HEK293T (cell line): Measurements from ENCODE around the gene FAM124A.

Experiments used
- CTCF ChIA-PET: fragments of 350-600 bp; formaldehyde crosslinking; extraction: SDS; loops from one replicate; lab custom pipeline; 2021; ENCODE audit warnings: antibody characterized with exemption, inconsistent platforms; lab: Yijun Ruan, JAX
- POLR2A ChIA-PET: fragments of 350-600 bp; formaldehyde crosslinking; extraction: SDS; loops from one replicate; lab custom pipeline; 2020; ENCODE audit warnings: antibody characterized with exemption, inconsistent platforms; lab: Yijun Ruan, JAX
- DNase-seq: peaks from one replicate; pipeline ENCODE4 v3.0.0; 2012; ENCODE audit warnings: mixed read lengths; ENCODE audit errors: extremely low spot score
- ARNT ChIP-seq: fragments of 450-650 bp; IDR thresholded peaks from 2 replicates; pipeline ENCODE4 v1.6.1; 2017; ENCODE audit warnings: mild to moderate bottlenecking
- BHLHE40 ChIP-seq: fragments of 450-650 bp; IDR thresholded peaks from 2 replicates; pipeline ENCODE4 v1.6.1; 2016; ENCODE audit warnings: mild to moderate bottlenecking, moderate library complexity, borderline replicate concordance
- CTBP1 ChIP-seq: fragments of 450-650 bp; IDR thresholded peaks from 2 replicates; pipeline ENCODE4 v1.6.1; 2016; ENCODE audit warnings: borderline replicate concordance
- ELF4 ChIP-seq: fragments of 450-650 bp; IDR thresholded peaks from 2 replicates; pipeline ENCODE4 v1.6.1; 2017; ENCODE audit warnings: antibody characterized with exemption
- FOXA1 ChIP-seq: fragments of 450-650 bp; IDR thresholded peaks from 2 replicates; pipeline ENCODE4 v1.6.1; 2016; ENCODE audit warnings: mild to moderate bottlenecking
- FOXK2 ChIP-seq: fragments of 450-650 bp; IDR thresholded peaks from 2 replicates; pipeline ENCODE4 v1.6.1; 2016; ENCODE audit warnings: mild to moderate bottlenecking
- FOXM1 ChIP-seq: fragments of 450-650 bp; IDR thresholded peaks from 2 replicates; pipeline ENCODE4 v1.6.1; 2017; ENCODE audit warnings: mild to moderate bottlenecking, borderline replicate concordance
- HDGF ChIP-seq: fragments of 450-650 bp; IDR thresholded peaks from 2 replicates; pipeline ENCODE4 v1.6.1; 2017; ENCODE audit warnings: antibody characterized with exemption, borderline replicate concordance
- L3MBTL2 ChIP-seq: fragments of 450-650 bp; conservative IDR thresholded peaks from 2 replicates; pipeline ENCODE4 v1.6.1; 2016; ENCODE audit warnings: mild to moderate bottlenecking
- LEF1 ChIP-seq: fragments of 450-650 bp; IDR thresholded peaks from 2 replicates; pipeline ENCODE4 v1.6.1; 2017; ENCODE audit warnings: mild to moderate bottlenecking, borderline replicate concordance
- NFRKB ChIP-seq: fragments of 450-650 bp; IDR thresholded peaks from 2 replicates; pipeline ENCODE4 v1.6.1; 2016; ENCODE audit warnings: mild to moderate bottlenecking, moderate library complexity
- SP1 ChIP-seq: fragments of 450-650 bp; IDR thresholded peaks from 2 replicates; pipeline ENCODE4 v1.6.1; 2017
- SUZ12 ChIP-seq: fragments of 450-650 bp; IDR thresholded peaks from 2 replicates; pipeline ENCODE4 v1.6.1; 2016; ENCODE audit warnings: mild to moderate bottlenecking
- TARDBP ChIP-seq: fragments of 450-650 bp; IDR thresholded peaks from 2 replicates; pipeline ENCODE4 v1.6.1; 2016
- ZNF384 ChIP-seq: fragments of 450-650 bp; IDR thresholded peaks from 2 replicates; pipeline ENCODE4 v1.6.1; 2016
- TF ChIP-seq, protein P1 (sequence below): fragments of 450-650 bp; IDR thresholded peaks from 2 replicates; pipeline ENCODE4 v1.6.1; 2016

The FAM124A gene

DNA sequence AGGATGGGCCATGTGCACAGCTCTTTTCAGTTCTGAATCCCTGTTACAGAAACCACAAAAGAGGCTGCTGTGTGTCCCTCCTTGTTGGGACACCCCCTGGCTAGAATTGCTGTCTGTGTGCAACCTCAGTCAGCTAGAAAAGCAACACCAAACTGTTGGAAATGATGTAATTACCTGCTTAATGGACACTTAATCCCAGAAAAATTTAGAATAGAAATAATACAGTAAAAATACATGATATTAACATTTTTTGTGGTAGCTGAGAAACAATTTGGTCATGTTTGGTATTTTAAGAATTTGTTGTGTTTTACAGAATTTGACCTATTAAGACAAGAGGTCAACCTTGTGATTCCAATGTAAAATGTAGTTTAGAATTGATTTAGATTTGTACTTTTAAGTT lies 46.8 kb downstream of the FAM124A start:
- ChIA-PET POLR2A (no interaction called here), CTCF (interaction anchor here (0.8 kb wide), 1 partner anchor 17 kb away, joined by 7 read pairs; no protein-coding TSS in a partner anchor)
- TF ChIP-seq ARNT (no peak), L3MBTL2 (no peak)
- DNase-seq, result no peak

DNA sequence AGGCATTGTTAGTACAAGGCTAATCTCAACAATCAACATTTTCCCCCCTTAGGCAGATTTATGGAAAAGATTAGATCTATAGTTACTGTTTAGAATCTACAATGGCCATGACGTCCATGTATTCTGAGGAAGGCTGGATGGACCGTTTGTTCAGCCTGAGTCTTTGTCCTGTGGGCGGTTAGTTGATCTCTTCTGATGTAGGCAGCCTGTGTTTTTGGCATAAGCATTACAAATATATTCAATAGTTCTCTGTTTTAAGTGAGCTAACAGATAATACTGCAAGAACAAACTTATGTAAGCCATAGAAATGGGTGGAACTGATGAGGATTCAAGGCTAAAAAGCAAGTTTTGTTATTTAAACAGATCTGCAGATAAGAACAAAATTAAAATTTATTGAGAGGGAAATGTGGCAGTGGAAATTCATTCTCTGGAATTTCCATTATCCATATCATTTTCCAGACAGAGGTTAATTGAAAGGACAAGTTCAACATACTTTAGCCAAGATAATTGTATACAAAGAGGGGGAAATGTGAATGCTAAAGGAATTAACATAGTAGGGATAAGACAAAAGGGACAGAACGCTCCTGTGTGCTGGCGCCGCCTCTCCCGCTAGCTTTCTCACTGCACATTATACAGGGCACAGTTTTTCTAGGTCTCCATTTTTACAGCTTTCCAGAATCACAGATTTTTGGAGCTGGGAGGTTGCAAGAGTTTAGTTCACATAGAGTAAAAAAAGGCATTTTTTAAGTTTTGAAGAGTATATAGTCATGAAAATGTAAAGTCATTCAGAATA lies 48.6 kb downstream of the FAM124A start:
- POLR2A ChIA-PET, result no interaction called here
- TF ChIP-seq TARDBP, result no peak
- TF ChIP-seq ELF4, result no peak
- no peak for TF ChIP-seq L3MBTL2
- DNase-seq, result no peak
- CTCF ChIA-PET, result no interaction called here

DNA sequence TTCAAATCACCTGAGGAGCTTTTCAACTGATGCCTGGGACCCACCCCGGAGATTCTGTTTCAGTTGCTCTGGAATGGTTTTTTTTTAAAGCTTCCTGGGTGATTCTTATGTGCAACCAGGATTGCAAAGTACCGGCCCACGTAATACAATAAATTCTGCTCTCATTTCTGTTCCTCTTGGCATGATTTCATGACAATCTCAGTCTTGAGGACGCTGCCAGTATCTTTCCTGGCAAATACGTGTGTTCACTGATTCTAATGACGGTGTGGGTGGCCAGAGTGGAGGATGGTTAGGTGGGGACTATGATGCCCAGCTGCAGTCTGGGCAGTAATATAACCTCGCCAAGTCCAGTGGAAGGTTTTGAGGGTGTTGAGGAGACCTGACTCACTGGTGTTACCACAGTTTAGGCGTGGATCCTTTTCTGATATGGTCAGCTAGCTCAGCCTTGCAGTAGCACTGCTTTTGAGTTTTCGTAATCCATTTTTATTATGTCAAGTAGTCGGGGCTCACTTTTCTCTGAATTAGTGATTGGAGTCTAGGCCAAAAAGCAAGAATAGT lies 49.4 kb downstream of the FAM124A start:
- TF ChIP-seq FOXA1 (no peak), ARNT (no peak), FOXK2 (no peak), FOXM1 (no peak), SUZ12 (no peak), NFRKB (no peak), LEF1 (no peak), L3MBTL2 (no peak), HDGF (no peak)
- CTCF ChIA-PET, result no interaction called here
- POLR2A ChIA-PET, result no interaction called here
- DNase-seq, result no peak

DNA sequence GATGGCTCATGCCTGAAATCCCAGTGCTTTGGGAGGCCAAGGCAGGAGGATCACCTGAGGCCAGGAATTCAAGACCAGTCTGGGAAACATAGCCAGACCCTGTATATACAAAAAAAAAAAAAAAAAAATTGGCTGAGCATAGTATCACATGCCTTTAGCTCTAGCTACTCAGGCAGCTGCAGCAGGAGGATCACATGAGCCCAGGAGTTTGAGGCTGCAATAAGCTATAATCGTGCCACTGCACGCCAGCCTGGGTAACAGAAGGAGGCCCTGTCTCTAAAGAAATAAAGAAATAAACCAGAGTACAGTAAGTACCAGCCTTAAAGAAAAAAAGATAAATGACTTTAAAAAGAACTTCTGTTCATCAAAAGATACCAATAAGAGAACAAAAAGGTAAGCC lies 52.9 kb downstream of the FAM124A start:
- DNase-seq, result no peak
- TF ChIP-seq NFRKB, result no peak
- TF ChIP-seq L3MBTL2, result no peak
- no peak for TF ChIP-seq ZNF384
- no peak for TF ChIP-seq ELF4
- no peak for TF ChIP-seq TARDBP
- no peak for TF ChIP-seq SUZ12
- no peak for TF ChIP-seq LEF1
- TF ChIP-seq CTBP1, result no peak
- TF ChIP-seq, protein P1, sequence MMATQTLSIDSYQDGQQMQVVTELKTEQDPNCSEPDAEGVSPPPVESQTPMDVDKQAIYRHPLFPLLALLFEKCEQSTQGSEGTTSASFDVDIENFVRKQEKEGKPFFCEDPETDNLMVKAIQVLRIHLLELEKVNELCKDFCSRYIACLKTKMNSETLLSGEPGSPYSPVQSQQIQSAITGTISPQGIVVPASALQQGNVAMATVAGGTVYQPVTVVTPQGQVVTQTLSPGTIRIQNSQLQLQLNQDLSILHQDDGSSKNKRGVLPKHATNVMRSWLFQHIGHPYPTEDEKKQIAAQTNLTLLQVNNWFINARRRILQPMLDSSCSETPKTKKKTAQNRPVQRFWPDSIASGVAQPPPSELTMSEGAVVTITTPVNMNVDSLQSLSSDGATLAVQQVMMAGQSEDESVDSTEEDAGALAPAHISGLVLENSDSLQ, result no peak
- no peak for TF ChIP-seq FOXA1
- TF ChIP-seq SP1, result no peak
- TF ChIP-seq FOXK2, result no peak
- TF ChIP-seq ARNT, result no peak
- TF ChIP-seq BHLHE40, result no peak
- TF ChIP-seq FOXM1, result no peak
- no peak for TF ChIP-seq HDGF
- ChIA-PET POLR2A (no interaction called here), CTCF (interaction anchor here (0.5 to 2.8 kb wide), 2 partner anchors 11 to 121 kb away, joined by 3 to 10 read pairs; no protein-coding TSS in a partner anchor)

DNA sequence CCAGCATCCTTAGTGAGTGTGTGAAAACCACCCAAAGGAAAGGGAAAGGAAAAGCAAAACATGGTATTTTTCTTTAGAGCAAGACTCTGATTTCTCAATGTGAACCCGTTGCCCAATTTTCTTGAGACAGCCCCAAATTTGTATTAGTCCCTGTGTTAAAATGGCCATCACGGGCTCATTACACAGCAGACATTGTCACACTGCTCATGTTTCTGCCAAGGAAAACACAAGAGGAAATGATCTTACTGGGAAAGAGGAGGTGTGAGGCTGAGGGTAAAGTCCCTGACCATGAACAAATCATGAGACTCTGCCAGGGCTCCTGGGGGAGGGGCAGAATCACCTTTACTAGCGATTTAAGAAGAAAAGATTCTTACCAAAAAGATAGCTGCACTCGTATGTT lies 54.4 kb downstream of the FAM124A start:
- no peak for TF ChIP-seq HDGF
- TF ChIP-seq L3MBTL2, result no peak
- no peak for TF ChIP-seq FOXA1
- no peak for TF ChIP-seq TARDBP
- TF ChIP-seq CTBP1, result no peak
- no peak for TF ChIP-seq FOXM1
- no peak for TF ChIP-seq BHLHE40
- TF ChIP-seq FOXK2, result no peak
- TF ChIP-seq ARNT, result no peak
- TF ChIP-seq ZNF384, result no peak
- no peak for TF ChIP-seq ELF4
- no peak for TF ChIP-seq SP1
- TF ChIP-seq NFRKB, result no peak
- TF ChIP-seq SUZ12, result no peak
- TF ChIP-seq, protein P1, result no peak
- no peak for TF ChIP-seq LEF1
- ChIA-PET CTCF (interaction anchor here (1.0 kb wide), 1 partner anchor 10 kb away, joined by 3 read pairs; no protein-coding TSS in a partner anchor), POLR2A (no interaction called here)
- no peak for DNase-seq

DNA sequence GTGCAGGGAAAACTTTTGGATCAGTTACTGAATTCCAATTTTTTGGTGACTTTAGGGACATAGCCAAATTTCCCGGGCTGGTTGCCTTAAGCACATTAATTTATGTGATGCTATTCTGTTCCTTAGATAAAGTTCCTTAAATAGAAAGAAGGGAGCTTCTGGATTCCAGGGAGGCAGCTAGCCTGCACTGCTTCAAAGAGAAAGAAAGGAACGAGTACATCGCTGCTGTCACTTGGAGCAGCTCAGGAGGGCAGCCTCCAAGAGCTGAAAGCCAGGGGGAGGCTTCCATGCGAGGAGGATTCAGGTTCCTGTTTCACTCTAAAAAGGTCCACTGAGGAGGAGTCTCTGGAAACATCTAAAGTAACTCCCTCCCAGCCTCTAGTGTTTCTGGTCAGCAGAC lies 55.7 kb downstream of the FAM124A start:
- POLR2A ChIA-PET, result no interaction called here
- TF ChIP-seq SUZ12 (no peak), ARNT (no peak), FOXA1 (no peak), LEF1 (no peak), SP1 (no peak)
- TF ChIP-seq, protein P1, result no peak
- CTCF ChIA-PET, result interaction anchor here (1.3 kb wide), 1 partner anchor 8 kb away, joined by 5 read pairs; no protein-coding TSS in a partner anchor
- no peak for DNase-seq
